Measurements from ENCODE around the gene TIAM1.
"Not testable (repeated sequence)": the region's sequence is repeated elsewhere in the genome, so short reads cannot be mapped to it uniquely, and the experiment has no call there.

Gene TIAM1

DNA sequence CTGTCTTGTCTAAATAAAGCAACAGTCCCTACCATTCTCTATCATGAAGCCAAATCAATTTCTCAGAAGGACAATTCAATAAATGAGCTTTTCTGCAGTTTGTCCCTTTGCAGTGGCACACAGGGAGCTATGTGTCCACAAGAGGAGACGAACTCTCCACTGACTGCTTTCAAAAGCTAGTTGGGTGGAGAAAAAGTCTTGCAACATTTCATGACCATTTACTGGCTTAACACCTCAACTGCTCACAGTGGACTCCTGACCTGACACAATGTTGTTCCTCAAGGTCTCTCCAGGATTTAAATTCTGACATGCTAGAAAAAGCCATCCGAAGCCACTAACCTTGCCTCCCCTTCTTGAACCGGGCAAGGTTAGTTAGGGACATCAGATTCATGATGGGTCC, 111.7 kb downstream of the TIAM1 start:
- H3K4me3 ChIP-seq (replicated peaks; ENCODE audit: low read depth, low read length), result no peak overlapping the region
- no peak for DNase-seq (ENCODE audit: low read depth)
- TF ChIP-seq, protein P1, sequence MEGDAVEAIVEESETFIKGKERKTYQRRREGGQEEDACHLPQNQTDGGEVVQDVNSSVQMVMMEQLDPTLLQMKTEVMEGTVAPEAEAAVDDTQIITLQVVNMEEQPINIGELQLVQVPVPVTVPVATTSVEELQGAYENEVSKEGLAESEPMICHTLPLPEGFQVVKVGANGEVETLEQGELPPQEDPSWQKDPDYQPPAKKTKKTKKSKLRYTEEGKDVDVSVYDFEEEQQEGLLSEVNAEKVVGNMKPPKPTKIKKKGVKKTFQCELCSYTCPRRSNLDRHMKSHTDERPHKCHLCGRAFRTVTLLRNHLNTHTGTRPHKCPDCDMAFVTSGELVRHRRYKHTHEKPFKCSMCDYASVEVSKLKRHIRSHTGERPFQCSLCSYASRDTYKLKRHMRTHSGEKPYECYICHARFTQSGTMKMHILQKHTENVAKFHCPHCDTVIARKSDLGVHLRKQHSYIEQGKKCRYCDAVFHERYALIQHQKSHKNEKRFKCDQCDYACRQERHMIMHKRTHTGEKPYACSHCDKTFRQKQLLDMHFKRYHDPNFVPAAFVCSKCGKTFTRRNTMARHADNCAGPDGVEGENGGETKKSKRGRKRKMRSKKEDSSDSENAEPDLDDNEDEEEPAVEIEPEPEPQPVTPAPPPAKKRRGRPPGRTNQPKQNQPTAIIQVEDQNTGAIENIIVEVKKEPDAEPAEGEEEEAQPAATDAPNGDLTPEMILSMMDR (IDR thresholded peaks at IDR 0.05; ENCODE audit: low read length, missing control alignments), result no peak

- no peak overlapping the region for H3K4me3 ChIP-seq (replicated peaks; ENCODE audit: low read depth, low read length)
- no peak for DNase-seq (ENCODE audit: low read depth)
- TF ChIP-seq, protein P1 (IDR thresholded peaks at IDR 0.05; ENCODE audit: low read length, missing control alignments), result no peak
These were observed 113.1 kb downstream of the TIAM1 start for GRCh38 chr21:31230937-31231336.

GRCh38 chr21:31228723-31229122, 115.3 kb downstream of the TIAM1 start:
- not testable (repeated sequence) for H3K4me3 ChIP-seq (replicated peaks; ENCODE audit: low read depth, low read length); DNase-seq (ENCODE audit: low read depth)

GRCh38 chr21:31225713-31226112, 118.3 kb downstream of the TIAM1 start:
- TF ChIP-seq, protein P1 (IDR thresholded peaks at IDR 0.05; ENCODE audit: low read length, missing control alignments), result no peak
- no peak overlapping the region for H3K4me3 ChIP-seq (replicated peaks; ENCODE audit: low read depth, low read length)
- no peak for DNase-seq (ENCODE audit: low read depth)

DNA sequence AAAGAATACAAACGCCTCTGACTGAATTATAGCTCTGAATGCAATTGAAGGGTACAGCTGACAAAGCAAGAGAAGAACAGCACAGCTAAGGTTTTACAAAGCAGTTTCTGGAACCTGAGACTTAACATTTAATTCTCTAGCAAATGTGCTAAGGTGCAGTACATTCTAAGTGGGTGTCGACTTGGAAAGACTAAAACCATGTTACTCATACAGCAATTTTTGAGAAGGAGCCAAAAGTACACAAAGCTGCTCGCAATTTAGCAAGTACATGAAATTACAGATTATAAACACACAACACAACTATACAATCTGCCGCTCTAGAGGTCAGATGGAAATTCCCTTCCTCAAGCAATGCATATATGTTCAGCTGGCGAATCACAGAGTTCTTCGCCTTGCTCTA, 121.9 kb downstream of the TIAM1 start:
- TF ChIP-seq, protein P1 (IDR thresholded peaks at IDR 0.05; ENCODE audit: low read length, missing control alignments), result no peak
- DNase-seq (ENCODE audit: low read depth), result peak; percentile 61
- no peak overlapping the region for H3K4me3 ChIP-seq (replicated peaks; ENCODE audit: low read depth, low read length)

- no peak overlapping the region for H3K4me3 ChIP-seq (replicated peaks; ENCODE audit: low read depth, low read length)
- TF ChIP-seq, protein P1 (IDR thresholded peaks at IDR 0.05; ENCODE audit: low read length, missing control alignments), result no peak
- no peak for DNase-seq (ENCODE audit: low read depth)
These were observed 123.0 kb downstream of the TIAM1 start for GRCh38 chr21:31221043-31221442.

DNA sequence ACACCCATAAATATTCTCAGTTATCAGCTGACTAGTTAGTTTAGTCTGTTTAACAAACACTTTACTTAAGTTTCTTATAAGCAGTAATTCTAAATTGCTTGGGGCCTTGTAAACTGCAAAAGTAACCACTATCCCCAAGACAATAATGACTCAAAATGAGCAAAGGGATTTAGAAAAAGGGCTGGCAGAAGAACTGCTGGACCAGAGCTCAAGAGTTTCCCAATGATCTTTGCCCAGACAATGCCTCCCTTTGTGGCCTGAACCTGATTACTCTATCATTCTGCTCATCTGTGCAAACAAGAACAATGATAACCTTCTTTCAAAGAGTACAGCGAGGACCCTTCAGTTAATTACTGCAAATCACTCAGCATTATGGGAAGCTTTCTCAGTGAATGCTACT, 123.5 kb downstream of the TIAM1 start:
- TF ChIP-seq, protein P1 (IDR thresholded peaks at IDR 0.05; ENCODE audit: low read length, missing control alignments), result no peak
- peak; percentile 35 for DNase-seq (ENCODE audit: low read depth)
- no peak overlapping the region for H3K4me3 ChIP-seq (replicated peaks; ENCODE audit: low read depth, low read length)

All from fibroblast of pulmonary artery (primary cell).